Parathyroid adenoma (tissue), 2 donors: ENCODE measurements around the gene HOXC12.

Experiments
- H2AFZ ChIP-seq: fragments of 300-600 bp; sonication (generic); one replicate; pipeline ENCODE4 v1.7.0; 2017; ENCODE audit warnings: antibody characterized with exemption, mild to moderate bottlenecking
- H3K27ac ChIP-seq: fragments of 300-600 bp; sonication (generic); one replicate; pipeline ENCODE4 v1.7.0; 2017
- H3K27me3 ChIP-seq: fragments of 300-600 bp; sonication (generic); one replicate; pipeline ENCODE4 v1.7.0; 2017; ENCODE audit warnings: low read length; ENCODE audit not compliant: control insufficient read depth, insufficient read depth
- H3K36me3 ChIP-seq: fragments of 300-600 bp; sonication (generic); one replicate; pipeline ENCODE4 v1.7.0; 2017; ENCODE audit warnings: low read length; ENCODE audit not compliant: control insufficient read depth, insufficient read depth
- H3K4me1 ChIP-seq: fragments of 300-600 bp; sonication (generic); one replicate; pipeline ENCODE4 v1.7.0; 2017; ENCODE audit warnings: control low read depth
- H3K4me2 ChIP-seq: fragments of 300-600 bp; sonication (generic); one replicate; pipeline ENCODE4 v1.7.0; 2017; ENCODE audit warnings: low read length
- H3K4me3 ChIP-seq: fragments of 300-600 bp; sonication (generic); one replicate; pipeline ENCODE4 v1.7.0; 2017; ENCODE audit warnings: low read depth, low read length
- H3K79me2 ChIP-seq: fragments of 300-600 bp; sonication (generic); one replicate; pipeline ENCODE4 v1.7.0; 2017; ENCODE audit warnings: control low read depth
- H3K9ac ChIP-seq: fragments of 300-600 bp; sonication (generic); one replicate; pipeline ENCODE4 v1.7.0; 2017; ENCODE audit warnings: mild to moderate bottlenecking
- H3K9me3 ChIP-seq: fragments of 300-600 bp; sonication (generic); one replicate; pipeline ENCODE4 v1.7.0; 2017; ENCODE audit warnings: low read length; ENCODE audit not compliant: control insufficient read depth
- TF ChIP-seq, protein P1 (sequence below): fragments of 300-600 bp; sonication (generic); IDR thresholded peaks from one replicate; pipeline ENCODE4 v1.7.0; 2017; ENCODE audit warnings: antibody characterized with exemption, mild to moderate bottlenecking
- donor health status: primary hyperparathyroidism.

The HOXC12 gene

GRCh38 chr12:53983568-53983949 is 28.9 kb downstream of the HOXC12 start:
- Histone ChIP-seq H3K27ac (no peak overlapping the region), H3K4me3 (no peak overlapping the region)

DNA sequence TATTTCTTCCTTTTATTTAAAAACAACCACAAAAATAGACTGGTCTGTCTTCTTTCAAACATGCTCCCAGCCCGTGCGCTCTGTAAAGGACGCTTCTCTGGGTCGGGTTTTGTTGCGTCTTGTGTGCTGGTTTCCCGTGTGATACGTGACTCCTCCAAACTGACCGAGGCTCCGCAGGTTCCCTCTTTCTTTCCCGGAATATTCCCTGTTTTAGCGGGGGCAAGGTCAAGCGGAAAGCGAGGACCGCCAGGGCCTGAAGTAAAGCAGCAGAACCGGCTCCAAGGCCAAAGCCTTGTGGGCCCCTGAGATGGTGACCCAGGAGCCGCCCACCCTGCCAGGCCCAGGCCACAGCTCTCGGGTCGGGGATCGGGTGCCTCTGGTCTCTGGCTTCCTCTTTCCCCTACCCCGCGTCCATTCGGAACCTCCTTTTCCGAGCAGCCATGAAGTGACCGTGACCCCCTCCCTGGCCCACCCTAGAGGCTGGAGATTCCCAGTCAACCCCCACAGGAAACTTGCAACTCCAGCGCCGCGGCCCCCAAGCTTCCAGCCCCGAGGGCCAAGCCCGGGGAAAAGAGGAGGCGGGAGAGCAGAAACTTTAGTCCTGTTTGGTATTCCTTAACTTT is 29.4 kb downstream of the HOXC12 start:
- Histone ChIP-seq H3K4me1 (no peaks in the 10 kb centered on the region), H3K27me3 (peaks cover 37% of the 10 kb centered on the region), H3K27ac (no peak overlapping the region), H2AFZ (no peak overlapping the region), H3K9ac (no peak overlapping the region), H3K9me3 (no peaks in the 10 kb centered on the region), H3K36me3 (no peaks in the 10 kb centered on the region), H3K4me3 (no peak overlapping the region), H3K79me2 (no peaks in the 10 kb centered on the region), H3K4me2 (no peak overlapping the region)
- TF ChIP-seq, protein P1, sequence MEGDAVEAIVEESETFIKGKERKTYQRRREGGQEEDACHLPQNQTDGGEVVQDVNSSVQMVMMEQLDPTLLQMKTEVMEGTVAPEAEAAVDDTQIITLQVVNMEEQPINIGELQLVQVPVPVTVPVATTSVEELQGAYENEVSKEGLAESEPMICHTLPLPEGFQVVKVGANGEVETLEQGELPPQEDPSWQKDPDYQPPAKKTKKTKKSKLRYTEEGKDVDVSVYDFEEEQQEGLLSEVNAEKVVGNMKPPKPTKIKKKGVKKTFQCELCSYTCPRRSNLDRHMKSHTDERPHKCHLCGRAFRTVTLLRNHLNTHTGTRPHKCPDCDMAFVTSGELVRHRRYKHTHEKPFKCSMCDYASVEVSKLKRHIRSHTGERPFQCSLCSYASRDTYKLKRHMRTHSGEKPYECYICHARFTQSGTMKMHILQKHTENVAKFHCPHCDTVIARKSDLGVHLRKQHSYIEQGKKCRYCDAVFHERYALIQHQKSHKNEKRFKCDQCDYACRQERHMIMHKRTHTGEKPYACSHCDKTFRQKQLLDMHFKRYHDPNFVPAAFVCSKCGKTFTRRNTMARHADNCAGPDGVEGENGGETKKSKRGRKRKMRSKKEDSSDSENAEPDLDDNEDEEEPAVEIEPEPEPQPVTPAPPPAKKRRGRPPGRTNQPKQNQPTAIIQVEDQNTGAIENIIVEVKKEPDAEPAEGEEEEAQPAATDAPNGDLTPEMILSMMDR = no peak

More at GRCh38 chr12:53983568-53983949, 28.9 kb downstream of the HOXC12 start:
- Histone ChIP-seq H3K9me3 (no peaks in the 10 kb centered on the region), H3K36me3 (no peaks in the 10 kb centered on the region), H3K9ac (no peak overlapping the region), H3K4me1 (no peaks in the 10 kb centered on the region), H2AFZ (no peak overlapping the region), H3K4me2 (no peak overlapping the region), H3K79me2 (no peaks in the 10 kb centered on the region), H3K27me3 (peaks cover 37% of the 10 kb centered on the region)
- TF ChIP-seq, protein P1 = no peak

DNA sequence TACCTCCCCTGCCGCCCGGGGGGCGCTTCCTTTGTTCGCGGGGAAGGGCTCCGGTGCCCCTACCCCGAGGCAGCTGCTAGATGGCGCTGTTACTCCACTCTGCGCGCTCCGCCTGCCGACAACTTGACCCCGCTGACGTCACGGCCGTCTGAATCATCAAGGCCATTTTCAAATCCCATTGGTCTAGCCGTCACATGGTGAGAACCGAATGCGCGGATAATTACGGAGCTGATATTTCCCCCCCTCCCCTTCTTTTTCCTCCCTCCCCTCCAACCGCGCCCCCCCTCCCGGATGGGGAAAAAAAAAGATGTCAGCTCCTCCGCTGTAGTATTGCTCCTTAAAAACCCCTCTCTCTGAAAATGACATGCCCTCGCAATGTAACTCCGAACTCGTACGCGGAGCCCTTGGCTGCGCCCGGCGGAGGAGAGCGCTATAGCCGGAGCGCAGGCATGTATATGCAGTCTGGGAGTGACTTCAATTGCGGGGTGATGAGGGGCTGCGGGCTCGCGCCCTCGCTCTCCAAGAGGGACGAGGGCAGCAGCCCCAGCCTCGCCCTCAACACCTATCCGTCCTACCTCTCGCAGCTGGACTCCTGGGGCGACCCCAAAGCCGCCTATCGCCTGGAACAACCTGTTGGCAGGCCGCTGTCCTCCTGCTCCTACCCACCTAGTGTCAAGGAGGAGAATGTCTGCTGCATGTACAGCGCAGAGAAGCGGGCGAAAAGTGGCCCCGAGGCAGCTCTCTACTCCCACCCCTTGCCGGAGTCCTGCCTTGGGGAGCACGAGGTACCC is 30.4 kb downstream of the HOXC12 start, which contains the start of gene HOXC10:
Gene HOXC10, plus strand, starts transcription at position 246 of the 791 bp plus-strand sequence. Its CDS starts 114 bp downstream, at position 360.
- H3K27me3 ChIP-seq = peaks cover 35% of the 10 kb centered on the region
- H3K4me1 ChIP-seq = no peaks in the 10 kb centered on the region
- no peak within 1 kb of the TSS for H2AFZ ChIP-seq
- no peaks in the 10 kb centered on the region for H3K36me3 ChIP-seq
- H3K4me3 ChIP-seq = no peak within 1 kb of the TSS
- peak within 1 kb of the TSS; percentile 35 for H3K4me2 ChIP-seq
- no peaks in the 10 kb centered on the region for H3K9me3 ChIP-seq
- TF ChIP-seq, protein P1 = no peak
- H3K9ac ChIP-seq = no peak within 1 kb of the TSS
- H3K79me2 ChIP-seq = no peaks in the 10 kb centered on the region
- H3K27ac ChIP-seq = no peak within 1 kb of the TSS

DNA sequence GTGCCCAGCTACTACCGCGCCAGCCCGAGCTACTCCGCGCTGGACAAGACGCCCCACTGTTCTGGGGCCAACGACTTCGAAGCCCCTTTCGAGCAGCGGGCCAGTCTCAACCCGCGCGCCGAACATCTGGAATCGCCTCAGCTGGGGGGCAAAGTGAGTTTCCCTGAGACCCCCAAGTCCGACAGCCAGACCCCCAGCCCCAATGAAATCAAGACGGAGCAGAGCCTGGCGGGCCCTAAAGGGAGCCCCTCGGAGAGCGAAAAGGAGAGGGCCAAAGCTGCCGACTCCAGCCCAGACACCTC is 30.9 kb downstream of the HOXC12 start:
- TF ChIP-seq, protein P1 = no peak
- no peak overlapping the region for H2AFZ ChIP-seq
- peaks cover 35% of the 10 kb centered on the region for H3K27me3 ChIP-seq
- no peaks in the 10 kb centered on the region for H3K79me2 ChIP-seq
- H3K36me3 ChIP-seq = no peaks in the 10 kb centered on the region
- H3K4me1 ChIP-seq = no peaks in the 10 kb centered on the region
- no peaks in the 10 kb centered on the region for H3K9me3 ChIP-seq
- peak overlapping the region; percentile 35 for H3K4me2 ChIP-seq
- H3K27ac ChIP-seq = no peak overlapping the region
- no peak overlapping the region for H3K9ac ChIP-seq
- H3K4me3 ChIP-seq = no peak overlapping the region
